Measurements from ENCODE around the gene ISG15.

ISG15 gene

DNA sequence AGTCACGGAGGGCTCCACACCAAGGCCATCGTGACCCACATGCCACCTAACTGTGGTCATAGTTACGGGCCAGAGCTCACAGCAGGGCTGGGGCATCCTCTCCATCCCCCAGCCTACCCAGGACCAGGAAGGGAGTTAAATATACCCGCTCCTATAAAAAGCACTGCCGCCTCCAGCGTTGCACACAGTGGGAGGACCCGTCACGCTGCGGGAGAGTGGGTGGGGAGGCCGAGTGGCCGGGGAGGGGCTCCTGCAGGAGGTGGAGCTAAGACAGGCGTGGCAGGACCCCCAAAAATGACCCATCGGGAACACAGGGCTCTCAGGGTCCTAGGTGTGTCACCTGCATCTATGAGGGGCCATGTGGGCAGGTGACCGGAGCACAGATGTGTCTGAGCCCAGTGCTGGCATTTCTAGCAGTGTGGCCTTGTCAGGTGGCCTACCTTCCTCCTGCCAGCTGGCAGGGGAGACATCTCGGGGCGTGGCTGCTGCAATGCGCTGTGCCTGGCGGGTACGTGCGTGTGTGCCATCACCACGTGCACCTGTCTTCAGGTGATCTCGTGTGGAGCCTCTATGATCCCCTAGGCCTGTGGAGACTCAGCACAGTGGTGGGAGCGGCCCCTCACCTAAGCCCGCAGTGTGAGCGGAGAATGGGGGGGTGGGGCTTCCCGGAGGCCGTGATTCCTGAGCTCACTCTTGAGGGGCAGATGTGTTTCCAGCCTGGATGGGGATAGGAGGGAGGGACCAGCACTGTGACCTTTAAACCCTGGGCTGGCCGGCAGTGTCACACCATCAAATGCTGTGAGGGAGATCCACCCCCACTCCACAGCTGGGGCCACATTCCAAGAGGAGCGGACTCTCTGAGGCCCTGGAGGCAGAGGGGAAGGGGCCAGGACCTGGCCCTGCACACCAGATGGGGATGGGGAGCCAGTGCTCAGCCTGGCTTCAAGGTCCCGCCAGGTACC lies 24.4 kb downstream of the ISG15 start:
- TF ChIP-seq CREB1 (IDR thresholded peaks at IDR 0.05; ENCODE audit: low read depth) (no peak), ZBTB7A (IDR thresholded peaks at IDR 0.05; ENCODE audit: low read depth) (no peak), TAF1 (IDR thresholded peaks at IDR 0.05; ENCODE audit: low read depth) (no peak), NFIC (IDR thresholded peaks at IDR 0.05) (no peak), EP300 (IDR thresholded peaks at IDR 0.05; ENCODE audit: borderline replicate concordance) (no peak), TEAD4 (IDR thresholded peaks at IDR 0.05) (no peak), FOXM1 (IDR thresholded peaks at IDR 0.05; ENCODE audit: borderline replicate concordance, low read depth) (no peak), RAD21 (IDR thresholded peaks at IDR 0.05; ENCODE audit: low read depth) (no peak), YY1 (IDR thresholded peaks at IDR 0.05; ENCODE audit: low read depth) (no peak), CEBPB (IDR thresholded peaks at IDR 0.05) (no peak), TCF12 (IDR thresholded peaks at IDR 0.05; ENCODE audit: low read depth) (no peak), EGR1 (IDR thresholded peaks at IDR 0.05) (no peak)
- TF ChIP-seq, protein P1, sequence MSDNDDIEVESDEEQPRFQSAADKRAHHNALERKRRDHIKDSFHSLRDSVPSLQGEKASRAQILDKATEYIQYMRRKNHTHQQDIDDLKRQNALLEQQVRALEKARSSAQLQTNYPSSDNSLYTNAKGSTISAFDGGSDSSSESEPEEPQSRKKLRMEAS (IDR thresholded peaks at IDR 0.05), result no peak
- TF ChIP-seq, protein P2, sequence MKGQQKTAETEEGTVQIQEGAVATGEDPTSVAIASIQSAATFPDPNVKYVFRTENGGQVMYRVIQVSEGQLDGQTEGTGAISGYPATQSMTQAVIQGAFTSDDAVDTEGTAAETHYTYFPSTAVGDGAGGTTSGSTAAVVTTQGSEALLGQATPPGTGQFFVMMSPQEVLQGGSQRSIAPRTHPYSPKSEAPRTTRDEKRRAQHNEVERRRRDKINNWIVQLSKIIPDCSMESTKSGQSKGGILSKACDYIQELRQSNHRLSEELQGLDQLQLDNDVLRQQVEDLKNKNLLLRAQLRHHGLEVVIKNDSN (IDR thresholded peaks at IDR 0.05), result no peak
- TF ChIP-seq, protein P3, sequence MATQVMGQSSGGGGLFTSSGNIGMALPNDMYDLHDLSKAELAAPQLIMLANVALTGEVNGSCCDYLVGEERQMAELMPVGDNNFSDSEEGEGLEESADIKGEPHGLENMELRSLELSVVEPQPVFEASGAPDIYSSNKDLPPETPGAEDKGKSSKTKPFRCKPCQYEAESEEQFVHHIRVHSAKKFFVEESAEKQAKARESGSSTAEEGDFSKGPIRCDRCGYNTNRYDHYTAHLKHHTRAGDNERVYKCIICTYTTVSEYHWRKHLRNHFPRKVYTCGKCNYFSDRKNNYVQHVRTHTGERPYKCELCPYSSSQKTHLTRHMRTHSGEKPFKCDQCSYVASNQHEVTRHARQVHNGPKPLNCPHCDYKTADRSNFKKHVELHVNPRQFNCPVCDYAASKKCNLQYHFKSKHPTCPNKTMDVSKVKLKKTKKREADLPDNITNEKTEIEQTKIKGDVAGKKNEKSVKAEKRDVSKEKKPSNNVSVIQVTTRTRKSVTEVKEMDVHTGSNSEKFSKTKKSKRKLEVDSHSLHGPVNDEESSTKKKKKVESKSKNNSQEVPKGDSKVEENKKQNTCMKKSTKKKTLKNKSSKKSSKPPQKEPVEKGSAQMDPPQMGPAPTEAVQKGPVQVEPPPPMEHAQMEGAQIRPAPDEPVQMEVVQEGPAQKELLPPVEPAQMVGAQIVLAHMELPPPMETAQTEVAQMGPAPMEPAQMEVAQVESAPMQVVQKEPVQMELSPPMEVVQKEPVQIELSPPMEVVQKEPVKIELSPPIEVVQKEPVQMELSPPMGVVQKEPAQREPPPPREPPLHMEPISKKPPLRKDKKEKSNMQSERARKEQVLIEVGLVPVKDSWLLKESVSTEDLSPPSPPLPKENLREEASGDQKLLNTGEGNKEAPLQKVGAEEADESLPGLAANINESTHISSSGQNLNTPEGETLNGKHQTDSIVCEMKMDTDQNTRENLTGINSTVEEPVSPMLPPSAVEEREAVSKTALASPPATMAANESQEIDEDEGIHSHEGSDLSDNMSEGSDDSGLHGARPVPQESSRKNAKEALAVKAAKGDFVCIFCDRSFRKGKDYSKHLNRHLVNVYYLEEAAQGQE (IDR thresholded peaks at IDR 0.05; ENCODE audit: low read depth), result no peak

DNA sequence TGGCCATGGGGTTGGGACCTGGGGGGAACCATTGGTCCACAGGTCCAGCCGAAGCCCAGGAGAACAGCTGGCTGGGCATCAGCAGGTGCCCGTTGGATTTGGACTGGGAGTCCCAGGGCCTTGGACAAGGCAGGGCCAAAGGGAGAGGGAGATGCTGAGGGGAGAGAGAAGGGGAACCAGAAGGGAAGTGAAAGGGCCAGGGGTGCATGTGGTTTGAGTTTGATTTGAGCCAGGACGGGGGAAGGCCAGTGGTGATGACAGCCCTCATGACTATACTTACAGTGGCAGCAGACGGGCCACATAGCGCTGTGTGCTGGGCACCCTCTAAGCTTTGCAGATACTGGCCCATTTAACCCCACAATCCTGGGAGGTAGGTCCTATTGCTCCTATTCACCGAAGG lies 25.4 kb downstream of the ISG15 start:
- TF ChIP-seq CREB1 (IDR thresholded peaks at IDR 0.05; ENCODE audit: low read depth) (no peak), TAF1 (IDR thresholded peaks at IDR 0.05; ENCODE audit: low read depth) (no peak), FOXM1 (IDR thresholded peaks at IDR 0.05; ENCODE audit: borderline replicate concordance, low read depth) (no peak), CEBPB (IDR thresholded peaks at IDR 0.05) (no peak), RAD21 (IDR thresholded peaks at IDR 0.05; ENCODE audit: low read depth) (no peak), NFIC (IDR thresholded peaks at IDR 0.05) (no peak), EGR1 (IDR thresholded peaks at IDR 0.05) (no peak), YY1 (IDR thresholded peaks at IDR 0.05; ENCODE audit: low read depth) (no peak), ZBTB7A (IDR thresholded peaks at IDR 0.05; ENCODE audit: low read depth) (no peak), EP300 (IDR thresholded peaks at IDR 0.05; ENCODE audit: borderline replicate concordance) (no peak), TCF12 (IDR thresholded peaks at IDR 0.05; ENCODE audit: low read depth) (no peak)
- TF ChIP-seq, protein P3 (IDR thresholded peaks at IDR 0.05; ENCODE audit: low read depth), result no peak
- TF ChIP-seq, protein P2 (IDR thresholded peaks at IDR 0.05), result no peak
- TF ChIP-seq, protein P1 (IDR thresholded peaks at IDR 0.05), result no peak

DNA sequence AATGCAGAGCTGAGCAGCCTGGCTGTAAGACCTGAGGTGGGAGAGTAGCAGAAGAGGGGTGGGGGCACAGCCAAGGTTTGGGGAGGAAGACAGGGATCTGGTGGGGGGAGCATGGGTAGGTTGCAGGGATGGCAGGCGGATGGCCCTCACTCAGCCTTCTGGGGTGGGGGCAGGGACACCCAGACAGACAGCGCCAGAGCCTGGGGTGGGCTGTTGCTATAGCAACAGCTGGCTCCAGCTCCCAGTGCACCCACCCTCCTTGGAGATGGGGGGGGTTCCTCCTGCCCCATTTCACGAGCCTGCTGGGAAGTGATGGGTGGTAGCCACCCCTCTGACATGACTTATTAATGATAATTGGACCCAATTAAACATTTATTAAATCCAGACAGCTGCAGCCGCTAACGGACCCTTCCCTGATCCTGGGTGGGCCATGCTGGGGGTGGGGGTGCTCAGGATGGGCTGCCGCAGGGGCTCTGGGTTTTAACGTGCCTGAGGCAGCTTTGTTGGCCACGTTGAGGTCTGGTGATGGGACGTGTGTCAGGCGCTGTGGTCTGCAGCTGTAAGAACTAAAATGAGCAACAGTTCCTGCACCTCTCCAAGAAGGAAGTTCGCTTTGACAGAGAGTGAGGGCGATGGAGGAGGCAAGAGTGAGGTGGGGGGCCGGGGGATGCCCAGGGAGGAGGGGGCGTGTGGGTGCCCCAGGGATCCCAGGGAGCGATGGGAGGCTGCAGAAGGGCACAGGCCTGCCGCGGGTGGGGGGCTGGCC lies 26.0 kb downstream of the ISG15 start:
- TF ChIP-seq TCF12 (IDR thresholded peaks at IDR 0.05; ENCODE audit: low read depth) (no peak), RAD21 (IDR thresholded peaks at IDR 0.05; ENCODE audit: low read depth) (no peak), YY1 (IDR thresholded peaks at IDR 0.05; ENCODE audit: low read depth) (no peak), ZBTB7A (IDR thresholded peaks at IDR 0.05; ENCODE audit: low read depth) (no peak), TEAD4 (IDR thresholded peaks at IDR 0.05) (no peak), EP300 (IDR thresholded peaks at IDR 0.05; ENCODE audit: borderline replicate concordance) (no peak), CEBPB (IDR thresholded peaks at IDR 0.05) (no peak), CREB1 (IDR thresholded peaks at IDR 0.05; ENCODE audit: low read depth) (no peak), EGR1 (IDR thresholded peaks at IDR 0.05) (no peak), TAF1 (IDR thresholded peaks at IDR 0.05; ENCODE audit: low read depth) (no peak), FOXM1 (IDR thresholded peaks at IDR 0.05; ENCODE audit: borderline replicate concordance, low read depth) (no peak)
- TF ChIP-seq, protein P2 (IDR thresholded peaks at IDR 0.05), result no peak
- TF ChIP-seq, protein P1 (IDR thresholded peaks at IDR 0.05), result no peak
- TF ChIP-seq, protein P3 (IDR thresholded peaks at IDR 0.05; ENCODE audit: low read depth), result no peak

All from Ishikawa (cell line).